Measurements from ENCODE around the gene ZNF302.

DNA sequence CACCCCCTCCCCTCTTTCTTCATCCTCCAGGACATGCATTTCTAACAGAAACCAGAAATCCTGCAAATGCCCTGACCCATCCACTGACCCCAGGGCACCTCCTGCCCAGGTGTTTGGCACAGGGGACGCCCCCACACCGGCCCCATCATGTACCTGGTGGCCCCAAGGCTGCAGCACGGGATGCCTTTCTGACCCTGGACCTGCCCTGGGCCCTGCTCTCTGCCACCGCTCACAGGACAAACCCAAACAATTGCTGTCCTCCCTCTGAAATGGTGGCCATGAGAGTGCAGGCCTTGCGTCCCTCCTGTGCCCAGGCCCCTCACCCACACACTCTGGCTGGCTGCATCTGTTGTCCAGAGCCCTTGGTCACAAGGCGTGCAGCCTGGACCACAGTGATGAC, 12.6 kb upstream of the ZNF302 start:
- no peak for TF ChIP-seq YY1 (IDR thresholded peaks at IDR 0.05; ENCODE audit: insufficient read depth, insufficient read length)
- no peak for TF ChIP-seq ZNF274 (IDR thresholded peaks at IDR 0.05; ENCODE audit: low read depth, low read length)
- TF ChIP-seq SUZ12 (IDR thresholded peaks at IDR 0.05; ENCODE audit: extremely low read depth, insufficient read depth, insufficient read length) = no peak

All from NT2/D1 (cell line).